HG02759 (cell line): ENCODE results near the gene ABLIM2.

Experiments used
- ATAC-seq: cut with Tn5 transposase; IDR thresholded peaks from one replicate; pipeline ENCODE4 v1.9.1; 2021; ENCODE audit warnings: mild to moderate bottlenecking, moderate library complexity; ENCODE audit not compliant: unreplicated experiment

ABLIM2 gene

GRCh38 chr4:8177552-8177951 is 18.9 kb upstream of the ABLIM2 start:
- no peak for ATAC-seq

- peak; percentile 74 for ATAC-seq
Observed at GRCh38 chr4:8176547-8177399, 18.2 kb upstream of the ABLIM2 start.

- ATAC-seq: no peak
Observed at GRCh38 chr4:8175686-8176085, 17.1 kb upstream of the ABLIM2 start.

GRCh38 chr4:8174970-8175369 is 16.4 kb upstream of the ABLIM2 start:
- ATAC-seq: no peak

GRCh38 chr4:8173492-8174242 is 15.1 kb upstream of the ABLIM2 start:
- no peak for ATAC-seq

GRCh38 chr4:8171984-8172924 is 13.6 kb upstream of the ABLIM2 start:
- ATAC-seq: peak; percentile 72

- no peak for ATAC-seq
Observed at GRCh38 chr4:8171266-8171665, 12.7 kb upstream of the ABLIM2 start.

- ATAC-seq: no peak
Observed at GRCh38 chr4:8170341-8170740, 11.7 kb upstream of the ABLIM2 start.

GRCh38 chr4:8169763-8170162 is 11.2 kb upstream of the ABLIM2 start:
- no peak for ATAC-seq

- ATAC-seq: no peak
Observed at GRCh38 chr4:8168832-8169598, 10.4 kb upstream of the ABLIM2 start.

- no peak for ATAC-seq
Observed at GRCh38 chr4:8168232-8168631, 9.6 kb upstream of the ABLIM2 start.

- ATAC-seq: no peak
Observed at GRCh38 chr4:8167815-8168214, 9.2 kb upstream of the ABLIM2 start.

- no peak for ATAC-seq
Observed at GRCh38 chr4:8167291-8167690, 8.7 kb upstream of the ABLIM2 start.

- ATAC-seq: no peak
Observed at GRCh38 chr4:8165374-8165896, 6.8 kb upstream of the ABLIM2 start.

GRCh38 chr4:8164687-8165086 is 6.1 kb upstream of the ABLIM2 start:
- no peak for ATAC-seq

GRCh38 chr4:8164194-8164565 is 5.6 kb upstream of the ABLIM2 start:
- no peak for ATAC-seq

- no peak for ATAC-seq
Observed at GRCh38 chr4:8163436-8164193, 5.0 kb upstream of the ABLIM2 start.

GRCh38 chr4:8163026-8163425 is 4.4 kb upstream of the ABLIM2 start:
- ATAC-seq: no peak

- no peak for ATAC-seq
Observed at GRCh38 chr4:8162625-8163024, 4.0 kb upstream of the ABLIM2 start.
